Gastroesophageal sphincter (tissue), 3 donors: ENCODE measurements around the gene SMAD9.

Source experiments
- POLR2AphosphoS5 ChIP-seq: sonication (generic); formaldehyde crosslinking; IDR thresholded peaks from one replicate; pipeline ENCODE4 v1.6.1; 2017; ENCODE audit warnings: antibody characterized with exemption
- TF ChIP-seq, protein P1 (sequence below), 4 experiments: fragments of 200-600 bp in 2 of 4; fragments of 450-650 bp in 2 of 4; sonication (generic) in 1 of 4; IDR thresholded peaks; one replicate each; pipeline ENCODE4 v1.5.1; 2017 to 2019; ENCODE audit warnings: antibody characterized with exemption in 4 of 4, mild to moderate bottlenecking in 2 of 4, moderate library complexity in 2 of 4

DNA sequence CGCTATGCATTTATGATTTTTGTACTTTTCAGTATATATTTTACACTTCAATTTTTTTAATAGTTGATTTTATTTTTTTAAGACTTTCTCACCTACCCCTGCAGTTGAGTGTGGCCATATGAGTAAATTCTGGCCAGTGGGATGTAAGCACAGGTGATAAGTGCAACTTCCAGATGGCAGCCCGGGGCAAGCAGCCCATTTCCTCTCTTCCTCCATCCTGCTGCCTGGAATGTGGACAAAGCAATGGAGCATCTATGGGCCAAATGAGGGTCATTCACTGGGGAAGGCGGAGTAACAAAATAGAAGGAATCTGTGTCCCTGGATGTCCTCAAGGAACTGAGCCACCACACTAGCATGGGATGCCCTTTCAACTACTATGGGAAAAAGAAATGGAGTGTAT is 88.7 kb downstream of the SMAD9 start:
- TF ChIP-seq, protein P1, sequence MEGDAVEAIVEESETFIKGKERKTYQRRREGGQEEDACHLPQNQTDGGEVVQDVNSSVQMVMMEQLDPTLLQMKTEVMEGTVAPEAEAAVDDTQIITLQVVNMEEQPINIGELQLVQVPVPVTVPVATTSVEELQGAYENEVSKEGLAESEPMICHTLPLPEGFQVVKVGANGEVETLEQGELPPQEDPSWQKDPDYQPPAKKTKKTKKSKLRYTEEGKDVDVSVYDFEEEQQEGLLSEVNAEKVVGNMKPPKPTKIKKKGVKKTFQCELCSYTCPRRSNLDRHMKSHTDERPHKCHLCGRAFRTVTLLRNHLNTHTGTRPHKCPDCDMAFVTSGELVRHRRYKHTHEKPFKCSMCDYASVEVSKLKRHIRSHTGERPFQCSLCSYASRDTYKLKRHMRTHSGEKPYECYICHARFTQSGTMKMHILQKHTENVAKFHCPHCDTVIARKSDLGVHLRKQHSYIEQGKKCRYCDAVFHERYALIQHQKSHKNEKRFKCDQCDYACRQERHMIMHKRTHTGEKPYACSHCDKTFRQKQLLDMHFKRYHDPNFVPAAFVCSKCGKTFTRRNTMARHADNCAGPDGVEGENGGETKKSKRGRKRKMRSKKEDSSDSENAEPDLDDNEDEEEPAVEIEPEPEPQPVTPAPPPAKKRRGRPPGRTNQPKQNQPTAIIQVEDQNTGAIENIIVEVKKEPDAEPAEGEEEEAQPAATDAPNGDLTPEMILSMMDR (IDR thresholded peaks at IDR 0.05), result no peak
- TF ChIP-seq POLR2AphosphoS5, result no peak
